Esophagus mucosa (tissue), 1 donor: Measurements from ENCODE around the gene PLCB1. TPM values are rescaled to one million over a fixed set of nuclear protein-coding genes. Genes with fewer than 3 reads are reported as not detected.

Experiments used
- ATAC-seq: fragments of 200-7000 bp; cut with Tn5 transposase; one replicate; pipeline ENCODE4 v1.9.1; 2020
- total RNA-seq: library from RNA; stranded (reverse); gene quantifications from one replicate; pipeline ENCODE4 v1.2.4, GENCODE V29; 2023
- donor health status: DM: yes; HTN: yes; CAD: no.

PLCB1 gene
- total RNA-seq, 1 donor from 2014 or later = 2.7 TPM

DNA sequence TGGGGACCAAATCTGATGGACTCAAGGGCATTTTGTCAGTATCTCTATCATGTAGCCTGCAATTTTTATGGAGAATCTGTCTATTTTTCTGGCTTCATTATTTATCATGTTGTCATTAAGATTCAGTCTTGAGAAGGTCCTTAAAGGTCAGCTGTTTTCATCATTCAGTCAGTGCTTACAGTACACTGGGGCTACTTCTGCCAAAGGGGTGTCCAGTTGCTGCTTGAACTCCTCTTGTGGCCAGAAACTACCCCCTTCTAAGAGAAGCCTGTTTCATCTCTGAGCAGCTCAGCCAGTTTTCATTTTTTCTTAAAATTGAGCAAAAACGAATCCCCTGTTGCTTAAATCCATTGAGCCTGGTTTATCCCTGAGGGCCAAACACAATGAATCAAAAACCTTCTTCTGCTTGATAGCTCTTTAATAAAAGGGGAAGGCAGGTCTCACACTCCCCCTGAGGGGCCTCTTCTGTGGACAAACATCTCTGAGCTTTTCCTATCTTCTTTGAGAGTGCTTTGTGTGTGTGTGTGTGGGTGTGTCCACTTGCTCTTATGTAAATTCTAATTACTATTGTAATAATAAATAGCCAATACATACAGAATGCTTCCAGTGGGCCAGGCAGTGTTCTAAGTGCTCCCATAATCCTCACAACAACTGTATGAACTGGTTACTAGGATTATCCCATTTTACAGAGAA lies 172.2 kb downstream of the PLCB1 start:
- ATAC-seq = no peak

DNA sequence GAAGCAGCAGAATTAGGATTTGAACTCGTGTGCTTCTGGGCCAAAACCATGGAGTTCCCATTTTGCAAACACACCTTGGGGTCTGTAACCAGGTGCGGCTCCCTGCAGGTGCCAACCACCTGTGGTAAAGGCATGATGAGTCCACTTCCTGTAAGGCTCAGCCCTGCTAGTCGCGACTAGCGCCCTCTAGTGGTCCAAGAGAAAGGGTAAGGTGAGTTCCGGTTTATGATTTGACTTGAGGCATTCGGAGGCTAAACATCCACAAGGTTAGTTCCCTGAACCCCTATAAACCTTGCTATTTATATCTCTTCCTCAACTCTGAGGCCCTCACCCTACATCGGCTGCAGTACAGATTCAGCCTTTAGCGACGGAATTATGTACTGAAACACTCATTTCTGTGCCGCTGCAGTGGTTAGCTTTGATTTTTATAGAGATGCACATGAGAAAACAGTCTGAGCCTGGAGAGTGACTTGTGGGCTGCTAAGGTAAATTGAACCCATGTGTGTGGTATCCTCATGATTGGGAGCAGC lies 173.4 kb downstream of the PLCB1 start:
- peak; percentile 33 for ATAC-seq

DNA sequence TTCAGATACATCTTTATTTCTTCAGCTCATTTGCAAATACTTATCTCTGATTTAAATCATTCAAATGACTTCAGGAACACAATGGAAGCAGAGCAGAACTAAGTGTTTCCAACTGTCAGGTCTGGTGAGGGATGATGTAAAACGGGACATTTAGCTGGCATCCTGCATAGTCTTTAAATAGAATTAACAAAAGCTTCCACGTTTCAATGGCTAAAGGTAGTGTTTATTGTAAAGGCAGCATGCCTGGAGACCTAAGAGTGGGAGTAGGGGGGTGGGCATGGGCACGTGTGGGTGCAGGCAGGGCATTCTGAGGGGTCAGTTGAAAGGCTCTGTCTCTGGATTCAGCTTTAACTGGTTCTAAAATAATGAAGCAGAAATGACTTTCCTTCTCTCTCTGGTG lies 174.9 kb downstream of the PLCB1 start:
- ATAC-seq = no peak

DNA sequence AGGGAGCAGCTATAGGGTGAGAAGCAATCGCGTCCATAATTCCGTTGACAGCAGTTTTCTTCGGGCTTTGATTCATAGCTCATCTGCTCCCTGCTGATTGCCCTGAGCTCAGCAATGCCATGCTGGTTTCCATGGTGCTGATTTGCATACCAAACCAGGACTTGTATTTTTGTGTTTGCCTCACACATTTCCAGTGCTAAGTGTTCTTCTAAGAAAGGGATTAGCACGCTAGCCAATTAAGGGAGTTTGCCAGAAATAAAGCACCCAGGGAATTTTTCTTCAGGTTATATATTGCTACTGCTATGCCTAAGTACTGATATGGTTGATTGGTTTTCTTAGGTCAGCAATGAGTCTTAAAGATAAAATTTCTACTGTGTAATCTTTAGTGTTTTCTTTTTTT lies 177.6 kb downstream of the PLCB1 start:
- no peak for ATAC-seq

DNA sequence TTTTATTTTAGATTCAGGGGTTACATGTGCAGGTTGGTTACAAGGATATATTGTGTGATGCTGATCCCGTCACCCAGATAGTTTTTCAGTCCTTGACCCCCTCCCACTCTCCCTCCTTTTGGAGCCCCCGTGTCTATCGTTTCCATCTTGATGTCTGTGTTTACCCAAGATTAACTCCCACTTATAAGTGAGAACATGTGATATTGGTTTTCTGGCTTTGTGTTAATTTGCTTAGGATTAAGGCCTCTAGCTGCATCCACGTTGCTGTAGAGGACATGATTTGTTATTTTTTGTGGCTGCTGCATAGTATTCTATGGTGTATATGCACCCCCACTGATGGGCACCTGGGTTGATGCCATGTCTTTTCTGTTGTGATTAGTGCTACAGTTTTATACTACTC lies 178.6 kb downstream of the PLCB1 start:
- ATAC-seq = no peak

DNA sequence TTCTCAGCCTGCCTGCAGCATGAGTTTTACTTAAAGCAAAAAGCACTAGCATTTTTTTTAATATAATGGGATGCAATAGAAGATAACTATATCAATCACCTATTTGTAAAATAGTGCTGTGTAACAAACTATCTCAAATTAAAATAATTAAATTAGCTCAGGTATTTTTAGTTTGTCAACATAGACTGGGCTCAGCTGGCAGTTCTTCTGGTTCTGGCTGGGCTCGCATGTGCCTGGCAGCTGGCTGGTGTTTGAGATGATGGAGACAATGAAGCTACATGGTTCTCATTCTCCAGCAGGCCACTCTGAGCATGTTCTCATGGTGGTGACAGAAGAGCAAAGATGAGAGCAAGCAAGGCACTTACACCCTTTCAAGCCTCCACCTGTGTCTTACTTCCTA lies 181.0 kb downstream of the PLCB1 start:
- no peak for ATAC-seq

DNA sequence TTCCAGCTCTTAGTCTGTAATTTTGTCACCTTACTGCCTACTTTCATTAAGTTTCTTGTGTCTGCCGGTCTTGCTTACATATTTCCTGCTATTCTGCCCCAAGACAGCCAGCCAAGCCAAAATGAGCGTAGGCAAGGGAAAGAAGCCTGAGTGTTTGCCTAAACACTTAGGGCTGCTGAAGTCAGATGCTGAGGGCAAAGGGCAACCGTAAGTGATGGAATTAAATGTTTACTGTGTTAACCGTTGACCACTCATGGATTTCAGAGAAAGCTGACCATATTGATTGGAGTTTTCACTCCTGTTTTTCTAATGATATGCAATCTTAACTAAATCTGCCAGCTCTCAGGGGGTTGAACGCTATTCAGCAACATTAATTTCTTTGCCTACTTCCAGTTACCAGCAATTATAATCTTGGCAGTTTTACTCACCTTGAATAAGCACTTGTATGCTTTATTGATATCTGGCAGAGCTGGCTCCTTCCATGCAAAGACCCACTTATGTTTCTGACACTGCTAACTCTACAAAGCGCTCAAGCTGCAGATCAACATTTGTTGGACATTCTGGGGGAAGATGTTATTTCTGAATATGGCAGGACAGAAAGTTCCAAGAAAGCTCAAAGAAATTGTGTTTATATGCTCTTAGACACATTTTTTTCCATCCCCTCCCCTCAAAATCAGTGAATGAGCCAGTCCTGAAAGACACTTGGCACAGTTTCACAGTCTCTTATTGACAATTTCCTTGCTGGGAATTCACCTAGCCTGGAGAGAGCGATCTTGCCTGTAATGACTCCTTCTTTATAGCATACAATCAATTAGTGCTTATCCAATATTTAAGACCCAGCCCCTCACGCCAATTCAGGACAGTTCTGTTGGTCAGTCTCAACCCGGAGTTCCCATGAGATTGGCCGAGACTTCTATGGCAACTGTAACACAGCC lies 183.8 kb downstream of the PLCB1 start:
- ATAC-seq = no peak

DNA sequence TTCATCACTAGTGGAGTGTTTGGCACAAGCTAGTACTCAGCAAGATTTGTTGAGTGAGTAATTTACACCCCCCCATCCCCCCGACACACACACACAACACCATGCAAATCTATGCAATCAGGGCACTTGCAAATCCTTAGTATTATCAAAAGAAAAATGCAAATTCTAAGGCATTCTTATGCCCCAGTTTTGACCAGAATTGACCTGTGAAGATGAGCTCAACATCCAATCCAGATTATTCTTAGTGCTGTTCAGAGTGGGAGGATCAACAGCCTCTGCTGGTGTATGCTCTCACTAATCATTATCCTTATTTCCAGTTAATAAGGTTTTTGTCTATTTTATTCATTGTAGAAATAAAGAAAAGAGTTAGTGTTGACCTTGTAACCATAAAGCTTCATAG lies 185.4 kb downstream of the PLCB1 start:
- ATAC-seq = no peak

DNA sequence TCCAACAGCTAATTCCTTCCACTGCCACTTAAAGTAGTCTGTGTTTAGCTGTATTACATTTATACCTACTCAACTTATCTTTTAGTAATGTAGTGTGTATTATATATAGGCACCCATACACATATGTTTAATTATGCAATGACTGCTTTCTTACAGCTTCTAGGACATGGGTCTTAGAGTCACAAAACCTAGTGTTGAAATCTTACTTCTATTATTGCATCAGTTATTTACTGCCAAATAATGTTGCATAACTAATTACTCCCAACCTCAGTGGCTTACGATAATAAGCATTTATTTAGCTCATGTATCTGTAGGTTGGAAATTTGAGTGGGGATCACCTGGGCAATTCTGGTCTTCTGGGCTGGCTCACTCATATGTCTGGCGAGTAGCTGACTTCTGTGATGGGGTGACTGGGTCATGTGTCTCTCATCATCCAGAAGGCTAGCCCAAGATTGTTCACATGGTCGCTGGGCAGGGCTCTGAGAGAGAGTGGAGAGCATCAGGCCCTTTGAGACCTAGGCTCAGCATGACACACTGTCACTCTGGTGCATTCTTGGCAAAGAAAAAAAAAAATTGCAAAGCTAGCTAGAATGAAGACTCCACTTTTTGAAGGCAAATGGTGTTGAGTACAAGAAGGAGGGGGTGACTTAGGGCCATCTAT lies 187.0 kb downstream of the PLCB1 start:
- ATAC-seq = no peak

DNA sequence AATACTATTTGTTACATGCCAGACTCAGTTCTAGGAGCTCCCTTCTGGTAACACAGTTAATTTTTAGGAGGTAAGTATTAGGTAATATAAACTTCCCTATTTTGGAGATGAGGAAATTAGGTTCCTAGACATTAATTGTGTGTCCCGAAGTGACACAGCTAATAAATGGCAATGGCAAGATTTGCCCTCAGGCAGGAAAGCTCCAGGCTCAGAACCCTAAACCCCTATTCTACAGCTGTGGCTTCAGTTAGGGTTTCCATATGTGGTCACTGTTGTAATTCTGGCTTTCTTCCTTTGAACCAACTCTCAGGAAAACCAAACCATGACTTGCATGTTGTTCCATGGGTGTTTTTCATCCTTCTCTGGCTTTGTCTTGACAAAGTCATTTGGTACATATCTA lies 188.2 kb downstream of the PLCB1 start:
- ATAC-seq = no peak

DNA sequence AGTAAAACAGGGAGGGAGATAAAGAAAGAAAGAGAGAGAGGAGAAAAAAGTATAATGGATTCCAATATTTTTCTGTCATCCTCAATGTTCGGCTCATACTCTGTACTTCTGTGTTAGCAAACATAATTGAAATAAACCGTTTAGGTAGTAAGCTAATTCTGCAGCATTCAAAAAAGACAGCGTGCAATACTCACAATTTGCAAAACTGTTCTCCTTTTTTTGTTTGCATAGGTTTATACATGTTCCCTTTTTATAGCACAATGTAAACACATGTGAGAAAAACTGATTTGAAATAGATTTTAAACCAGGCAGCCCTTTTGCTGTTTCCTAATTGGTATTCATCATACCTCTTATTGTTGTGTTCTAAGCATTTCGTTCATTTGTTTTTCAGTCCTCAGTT lies 188.9 kb downstream of the PLCB1 start:
- ATAC-seq = no peak

DNA sequence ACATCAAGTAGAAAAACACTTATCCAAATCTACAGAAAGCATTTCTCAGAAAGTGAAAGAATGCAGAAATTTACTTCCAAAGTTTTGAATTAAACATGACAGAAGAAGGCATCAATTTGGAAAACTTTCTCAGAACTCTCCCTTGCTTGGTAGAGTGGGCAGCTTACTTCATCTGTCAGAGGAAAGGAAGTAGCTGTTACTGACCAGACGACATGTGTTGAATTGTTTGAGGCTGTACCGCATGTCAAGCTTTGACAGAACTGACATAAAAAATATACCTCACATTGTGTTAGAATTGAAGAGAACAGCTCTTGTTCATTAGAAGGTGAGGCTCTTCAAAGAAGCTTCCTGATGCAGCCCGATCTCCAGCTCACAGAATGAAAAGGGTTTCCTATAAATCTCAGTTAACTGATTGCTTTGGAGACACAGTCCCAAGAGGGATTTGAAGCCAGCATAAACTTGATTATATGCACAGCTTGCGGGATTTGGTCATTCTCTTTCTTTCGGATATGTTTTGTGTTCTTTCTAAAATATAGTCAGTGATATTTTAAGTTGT lies 190.7 kb downstream of the PLCB1 start:
- ATAC-seq = no peak

DNA sequence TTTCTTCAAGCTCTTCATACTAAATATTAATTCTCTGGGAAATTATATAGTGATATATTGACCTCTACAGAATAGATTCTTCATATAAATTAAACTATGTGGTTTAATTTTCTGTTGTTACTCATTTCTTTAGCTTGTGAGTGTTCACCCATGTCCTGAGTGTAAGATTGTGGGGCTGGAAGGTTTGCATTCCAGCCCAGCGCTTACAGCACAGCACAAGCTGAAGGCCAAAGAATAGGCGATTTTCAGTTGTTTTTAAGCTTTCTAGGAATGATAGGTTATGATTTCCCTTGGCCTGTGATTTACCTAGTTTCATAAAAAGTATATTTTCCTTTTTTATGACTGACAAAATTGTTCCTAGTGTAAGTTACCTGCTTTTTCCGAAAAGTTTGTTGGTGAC lies 194.1 kb downstream of the PLCB1 start:
- no peak for ATAC-seq

DNA sequence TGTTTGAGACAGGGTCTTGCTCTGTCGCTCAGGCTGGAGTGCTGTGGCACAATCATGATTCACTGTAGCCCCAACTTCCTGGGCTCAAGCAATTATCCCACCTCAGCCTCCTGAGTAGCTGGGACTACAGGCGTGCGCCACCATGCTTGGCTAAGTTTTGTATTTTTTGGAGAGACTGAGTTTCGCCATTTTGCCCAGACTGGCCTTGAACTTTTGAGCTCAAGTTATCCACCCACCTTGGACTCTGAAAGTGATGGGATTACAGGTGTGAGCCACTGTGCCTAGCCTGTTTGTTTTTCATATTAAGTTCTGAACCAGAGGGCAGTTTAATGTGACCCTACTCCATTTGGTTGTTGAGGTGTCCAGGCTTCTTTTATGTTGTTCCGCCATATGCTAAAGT lies 194.8 kb downstream of the PLCB1 start:
- no peak for ATAC-seq

DNA sequence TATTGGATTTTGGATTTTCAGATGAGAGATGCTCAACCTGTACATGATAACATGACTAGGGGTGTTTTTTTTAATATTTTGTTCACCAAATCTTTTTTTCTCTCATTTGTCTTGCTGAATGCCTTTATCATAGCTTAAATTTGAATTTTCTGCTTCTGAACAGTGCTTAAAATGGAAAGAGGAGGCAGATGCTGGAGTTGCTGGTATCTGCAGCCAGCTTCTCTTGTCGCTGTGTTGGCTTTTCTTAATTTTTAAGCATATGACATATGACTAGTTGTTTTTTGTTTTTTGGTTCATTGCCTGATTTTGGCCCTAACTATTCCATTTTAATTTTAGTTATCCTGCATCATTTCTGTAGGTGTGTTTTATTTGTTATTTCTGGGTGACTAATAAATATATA lies 196.1 kb downstream of the PLCB1 start:
- no peak for ATAC-seq

DNA sequence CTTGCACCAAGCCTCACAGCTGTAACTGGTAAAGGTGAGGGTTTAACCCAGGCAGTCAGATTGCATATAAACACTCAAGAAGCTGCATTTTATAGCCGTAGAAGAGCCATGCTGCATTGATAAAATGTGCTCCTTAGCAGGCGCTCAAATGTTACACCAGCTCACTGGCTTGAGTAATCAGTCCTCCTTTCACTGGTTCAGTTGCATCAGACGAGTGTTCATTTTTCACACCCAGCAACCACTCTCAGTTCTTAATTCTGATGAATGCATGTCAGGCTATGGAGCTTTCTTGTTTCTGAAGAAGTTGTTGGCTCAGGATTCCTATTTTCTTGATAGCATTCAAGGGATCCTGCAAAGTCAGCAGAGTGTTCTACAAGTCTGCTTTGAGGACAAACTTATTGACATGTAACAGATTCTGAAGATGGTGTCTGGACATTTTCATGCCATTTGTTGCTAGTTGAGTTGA lies 198.3 kb downstream of the PLCB1 start:
- ATAC-seq = no peak

DNA sequence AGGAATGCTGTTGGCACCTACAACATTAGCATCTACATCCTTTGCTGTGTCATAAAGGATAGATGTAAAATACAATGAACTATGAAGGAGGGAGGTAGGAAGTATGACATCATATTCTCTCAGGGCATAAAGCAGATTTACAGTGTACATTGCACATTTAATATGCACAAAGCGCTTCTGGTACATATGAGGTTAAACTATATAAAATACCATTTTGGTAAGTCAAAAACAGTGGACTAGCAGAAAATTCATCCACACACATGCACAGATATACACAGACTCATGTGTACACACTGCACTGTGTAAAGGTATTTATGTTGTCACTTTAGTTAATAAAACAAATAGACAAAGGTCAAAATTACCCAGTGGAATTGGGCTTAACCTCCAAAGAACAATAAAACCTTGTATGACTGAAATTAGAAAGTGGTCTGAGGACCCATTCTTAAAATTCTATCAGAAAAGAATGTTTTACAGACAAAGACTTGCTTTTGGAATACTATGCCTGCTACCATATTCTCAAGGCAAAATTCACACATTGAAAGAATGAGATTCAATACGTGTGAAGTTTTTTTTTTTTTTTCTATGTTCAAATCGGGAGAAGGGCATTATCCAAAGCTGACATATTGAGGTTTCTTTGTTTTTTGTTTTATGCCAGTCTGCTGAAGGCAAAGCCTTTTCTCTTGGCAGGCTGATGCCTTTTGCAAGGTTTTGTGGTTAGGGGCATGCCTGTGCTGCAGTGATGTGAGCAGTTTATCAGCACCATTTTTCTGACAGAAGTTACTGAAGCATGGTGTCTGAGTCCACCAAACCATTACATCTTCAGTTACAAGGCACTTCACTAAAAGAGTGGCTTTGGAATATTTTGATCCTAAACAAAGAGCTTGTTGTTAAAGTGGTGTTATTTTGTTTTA lies 199.0 kb downstream of the PLCB1 start:
- no peak for ATAC-seq

DNA sequence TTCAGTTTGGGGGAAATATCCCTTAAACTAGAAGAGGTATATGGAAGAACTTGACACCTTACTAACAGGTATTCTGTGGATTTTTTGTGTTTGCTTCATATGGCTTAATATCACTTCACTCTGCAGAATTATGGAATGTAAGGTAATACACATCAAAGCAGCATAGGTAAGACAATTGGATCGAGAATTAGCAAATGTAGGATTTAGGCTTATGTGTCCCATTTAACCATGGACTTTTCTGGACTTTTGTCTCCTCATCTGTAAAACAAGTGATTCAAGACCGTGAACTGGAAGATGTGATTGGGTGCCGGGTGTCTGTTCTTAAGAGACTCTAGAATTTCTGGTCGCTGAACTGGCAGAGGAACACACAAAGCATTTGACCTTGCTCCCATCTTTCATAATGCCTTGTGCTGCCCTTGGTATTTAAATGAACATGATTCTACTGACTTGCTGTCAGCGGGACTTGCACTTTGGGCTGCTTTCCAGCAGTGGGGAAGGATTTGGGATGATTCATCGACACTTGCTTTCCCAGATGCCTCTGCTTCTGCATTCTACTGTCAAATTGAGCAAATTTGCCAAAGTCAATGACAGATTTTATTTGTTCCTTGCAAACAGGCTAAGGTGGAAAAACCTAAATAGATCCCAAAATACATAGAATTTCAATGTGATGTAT lies 199.8 kb downstream of the PLCB1 start:
- ATAC-seq = no peak

DNA sequence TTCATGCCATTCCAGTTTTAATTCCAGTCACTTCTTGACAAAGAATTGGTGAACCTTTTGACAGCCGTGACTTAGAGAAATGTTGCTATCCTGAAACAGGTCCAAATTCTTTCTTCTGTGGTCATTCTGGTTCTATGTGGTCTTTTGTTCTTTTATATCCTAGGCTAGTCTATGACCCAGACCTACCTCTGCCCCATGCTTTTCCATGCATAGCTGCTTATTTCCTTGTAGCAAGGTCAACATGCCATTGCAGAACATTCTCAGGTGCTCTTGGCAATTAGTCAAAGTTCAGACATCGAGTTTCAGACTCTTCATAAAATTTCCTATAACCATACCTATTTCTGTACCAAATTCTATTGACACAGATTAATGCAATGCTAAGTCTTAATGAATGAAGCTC lies 202.6 kb downstream of the PLCB1 start:
- no peak for ATAC-seq

DNA sequence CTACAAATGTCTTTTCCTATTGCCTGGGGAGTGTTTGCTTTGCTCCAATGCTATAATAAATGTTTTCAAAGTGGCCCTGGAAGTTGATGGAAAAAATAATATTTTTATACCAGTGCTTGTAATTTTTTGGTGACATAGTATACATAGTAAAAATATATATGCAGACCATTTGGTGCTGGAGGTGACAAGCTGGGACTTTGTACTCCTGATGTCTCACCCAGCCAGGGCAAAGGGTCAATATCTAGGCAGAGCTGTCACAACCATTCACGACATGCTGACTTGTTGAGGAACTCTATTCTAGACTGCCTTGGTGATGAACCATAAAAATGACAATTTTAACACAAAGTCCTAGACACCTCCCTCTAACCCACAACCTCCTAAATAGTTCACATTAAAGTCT lies 203.0 kb downstream of the PLCB1 start:
- no peak for ATAC-seq
